Keratinocyte (primary cell): ENCODE data around the gene CCDC87.

Source experiments
- EZH2 ChIP-seq: IDR thresholded peaks from one replicate; pipeline ENCODE4 v1.6.1; 2012; ENCODE audit warnings: inconsistent platforms, mild to moderate bottlenecking, low read length, moderate library complexity
- TF ChIP-seq, protein P1 (sequence below), 3 experiments: IDR thresholded peaks in 1 of 3; conservative IDR thresholded peaks in 1 of 3; optimal IDR thresholded peaks in 1 of 3; 2 replicates in 2 of 3; 3 replicates in 1 of 3; pipeline versions ENCODE3 to v1.5.1; 2011; ENCODE audit warnings: low read length in 3 of 3, mild to moderate bottlenecking in 3 of 3, moderate library complexity in 2 of 3, control low read depth in 1 of 3, inconsistent platforms in 1 of 3; ENCODE audit not compliant: insufficient read depth in 2 of 3; ENCODE audit errors: extremely low read depth in 1 of 3

DNA sequence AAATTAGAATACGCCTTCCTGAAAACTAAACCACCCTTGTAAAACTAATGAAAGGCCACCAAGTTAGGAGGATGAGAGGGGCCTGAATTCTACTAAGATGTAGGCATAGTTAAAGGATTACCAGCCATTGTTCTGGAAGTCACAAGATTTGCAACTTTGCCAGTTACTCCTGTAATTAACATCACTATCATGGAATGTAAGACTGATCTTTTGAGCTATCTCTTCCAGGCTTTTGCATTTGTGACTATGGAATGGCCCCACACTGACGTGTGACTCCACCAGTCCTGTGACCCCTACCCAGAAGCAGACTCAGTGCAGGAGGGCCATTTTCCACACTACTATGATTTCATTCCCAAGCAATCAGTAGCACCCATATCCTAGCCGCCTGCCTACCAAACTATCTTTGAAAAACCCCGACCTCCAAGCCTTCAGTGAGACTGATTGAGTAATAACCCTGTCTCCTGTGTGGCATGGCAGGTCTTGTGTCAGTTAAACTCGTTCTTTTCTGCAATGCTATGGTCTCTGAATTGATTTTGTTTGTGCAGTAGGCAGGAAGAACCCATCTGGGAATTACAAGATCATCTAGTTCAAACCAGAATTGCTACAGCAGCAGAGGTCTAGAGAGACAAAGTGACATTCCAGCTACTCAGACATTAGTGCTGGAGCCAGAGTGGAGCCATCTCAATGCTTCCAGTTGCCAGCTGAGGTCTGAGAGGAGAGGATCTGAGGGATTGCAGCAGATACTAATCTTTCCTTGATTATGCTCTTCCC lies 22.6 kb downstream of the CCDC87 start:
- TF ChIP-seq, protein P1, sequence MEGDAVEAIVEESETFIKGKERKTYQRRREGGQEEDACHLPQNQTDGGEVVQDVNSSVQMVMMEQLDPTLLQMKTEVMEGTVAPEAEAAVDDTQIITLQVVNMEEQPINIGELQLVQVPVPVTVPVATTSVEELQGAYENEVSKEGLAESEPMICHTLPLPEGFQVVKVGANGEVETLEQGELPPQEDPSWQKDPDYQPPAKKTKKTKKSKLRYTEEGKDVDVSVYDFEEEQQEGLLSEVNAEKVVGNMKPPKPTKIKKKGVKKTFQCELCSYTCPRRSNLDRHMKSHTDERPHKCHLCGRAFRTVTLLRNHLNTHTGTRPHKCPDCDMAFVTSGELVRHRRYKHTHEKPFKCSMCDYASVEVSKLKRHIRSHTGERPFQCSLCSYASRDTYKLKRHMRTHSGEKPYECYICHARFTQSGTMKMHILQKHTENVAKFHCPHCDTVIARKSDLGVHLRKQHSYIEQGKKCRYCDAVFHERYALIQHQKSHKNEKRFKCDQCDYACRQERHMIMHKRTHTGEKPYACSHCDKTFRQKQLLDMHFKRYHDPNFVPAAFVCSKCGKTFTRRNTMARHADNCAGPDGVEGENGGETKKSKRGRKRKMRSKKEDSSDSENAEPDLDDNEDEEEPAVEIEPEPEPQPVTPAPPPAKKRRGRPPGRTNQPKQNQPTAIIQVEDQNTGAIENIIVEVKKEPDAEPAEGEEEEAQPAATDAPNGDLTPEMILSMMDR (optimal IDR thresholded peaks at IDR 0.05 in 1 of 3, IDR thresholded peaks at IDR 0.05 in 1 of 3, conservative IDR thresholded peaks at IDR 0.05 in 1 of 3; ENCODE audit: extremely low read depth in 1 of 3, insufficient read depth in 2 of 3, low read length in 3 of 3), result no peak
- TF ChIP-seq EZH2, result no peak
